K562 (cell line): Measurements from ENCODE around the gene C6orf47. TPM values are rescaled to one million over a fixed set of nuclear protein-coding genes. Genes with fewer than 3 reads are reported as not detected.

Experiments used
- COPS2 ChIP-seq: fragments of 450-650 bp; conservative IDR thresholded peaks from 2 replicates; pipeline ENCODE4 v1.6.1; 2016; ENCODE audit warnings: mild to moderate bottlenecking, moderate library complexity
- HSF4 ChIP-seq: fragments of 250-450 bp; sonication (Bioruptor Pico); IDR thresholded peaks from 2 replicates; pipeline ENCODE4 v2.1.2; 2022; ENCODE audit warnings: mild to moderate bottlenecking, moderate library complexity, borderline replicate concordance
- LCOR ChIP-seq: sonication (generic); formaldehyde crosslinking; IDR thresholded peaks from 2 replicates; pipeline ENCODE4 v1.8.0; 2022; ENCODE audit warnings: mild to moderate bottlenecking, missing genetic modification reagents
- MCM5 ChIP-seq: fragments of 450-650 bp; IDR thresholded peaks from 2 replicates; pipeline ENCODE4 v1.6.1; 2016; ENCODE audit warnings: low read depth
- PTRF ChIP-seq: fragments of 450-650 bp; IDR thresholded peaks from 2 replicates; pipeline ENCODE4 v1.6.1; 2016; ENCODE audit warnings: mild to moderate bottlenecking, missing genetic modification characterization, missing compliant biosample characterization
- SIN3A ChIP-seq, 2 experiments: fragments of 150-350 bp in 1 of 2; IDR thresholded peaks; 2 replicates each; pipeline ENCODE4 v1.6.1; 2011 to 2016; ENCODE audit warnings: borderline replicate concordance in 2 of 2, low read depth in 2 of 2, low read length in 2 of 2, mild to moderate bottlenecking in 2 of 2, moderate library complexity in 2 of 2; ENCODE audit not compliant: control insufficient read depth in 1 of 2
- SMC3 ChIP-seq: conservative IDR thresholded peaks from 2 replicates; pipeline ENCODE4 v1.6.1; 2011; ENCODE audit warnings: low read depth, low read length, improper control_type of control experiment; ENCODE audit not compliant: insufficient read depth
- SRF ChIP-seq, 2 experiments: fragments of 250-450, 450-650 bp in 1 of 2; sonication (Bioruptor Pico) in 1 of 2; sonication (generic) in 1 of 2; formaldehyde crosslinking; IDR thresholded peaks; 2 replicates each; pipeline versions ENCODE4 v1.5.0 to v1.5.1; 2020 to 2022; ENCODE audit warnings: mild to moderate bottlenecking in 1 of 2, missing genetic modification reagents in 1 of 2
- ZBTB40 ChIP-seq, 2 experiments: fragments of 450-650 bp in 1 of 2; sonication (generic) in 1 of 2; formaldehyde crosslinking in 1 of 2; IDR thresholded peaks; 2 replicates each; pipeline versions ENCODE4 v1.7.1 to v1.9.0; 2016 to 2022; ENCODE audit warnings: inconsistent platforms in 1 of 2, mild to moderate bottlenecking in 1 of 2, missing genetic modification reagents in 1 of 2
- ZC3H8 ChIP-seq: fragments of 450-650 bp; IDR thresholded peaks from 2 replicates; pipeline ENCODE4 v1.6.1; 2017
- ZHX1 ChIP-seq: fragments of 150-350 bp; conservative IDR thresholded peaks from 2 replicates; pipeline ENCODE4 v1.6.1; 2014; ENCODE audit warnings: low read length
- ZNF764 ChIP-seq: fragments of 250-450 bp; sonication (Bioruptor Pico); IDR thresholded peaks from 2 replicates; pipeline ENCODE4 v1.4.0; 2020; ENCODE audit warnings: low read depth, mild to moderate bottlenecking, moderate library complexity
- polyA plus RNA-seq, 8 experiments: library from polyadenylated mRNA; depleted of rRNA in 4 of 8; stranded (reverse) in 5 of 8; unstranded in 3 of 8; fragments of >200 nt; fragmentation: Nextera tagmentation in 2 of 8; fragmentation: Illumina TruSeq in 1 of 8; extraction: Ambion mirVana in 2 of 8; extraction: Trizol in 1 of 8; gene quantifications; 2 replicates each; pipeline versions ENCODE4 v1.2.1 to v1.2.3, GENCODE V29; 2011 to 2014; ENCODE audit warnings: inconsistent platforms in 1 of 8, missing spikeins in 1 of 8
- total RNA-seq, 7 experiments: library from RNA; depleted of rRNA in 6 of 7; stranded (reverse); fragments of >200 nt in 6 of 7; fragmentation: Illumina TruSeq in 2 of 7; extraction: Trizol in 2 of 7; gene quantifications; 2 replicates each; pipeline versions ENCODE4 v1.2.1 to v1.2.3, GENCODE V29; 2011 to 2021; ENCODE audit warnings: low replicate concordance in 1 of 7

Gene C6orf47
- total and polyA plus RNA-seq, 9 of the 15 experiments (the other 6 are each of a cell fraction or from before 2014, with no cell fraction given) = 0.14 to 43.8 (median 27.0) TPM

GRCh38 chr6:31663126-31663960 is 2.8 kb upstream of the C6orf47 start (continued):
- no peak for TF ChIP-seq ZBTB40 (IDR thresholded peaks at IDR 0.05)
- TF ChIP-seq ZBTB40 (CRISPR knock-in tag; IDR thresholded peaks at IDR 0.05) = no peak
- peak in 1 of 2 experiments; percentile 31; a peak in 1 of 4 replicates for TF ChIP-seq SRF (CRISPR knock-in tag; IDR thresholded peaks at IDR 0.05)
- TF ChIP-seq ZHX1 = no peak
- TF ChIP-seq PTRF = 0 out of 2 replicates have a peak, but pooled peaks have one; percentile 19
- TF ChIP-seq SIN3A (IDR thresholded peaks at IDR 0.05; ENCODE audit: borderline replicate concordance in 2 of 2, control insufficient read depth in 1 of 2, low read depth in 2 of 2, low read length in 2 of 2) = no peak
- no peak for TF ChIP-seq ZC3H8
- TF ChIP-seq LCOR (CRISPR knock-in tag) = peak; percentile 30; the same call in 1 of the 2 replicates
- TF ChIP-seq COPS2 = no peak
- no peak for TF ChIP-seq MCM5
- peak; percentile 8; the same call in 1 of the 2 replicates for TF ChIP-seq ZNF764 (CRISPR knock-in tag)
- TF ChIP-seq HSF4 (CRISPR knock-in tag) = 0 out of 2 replicates have a peak, but pooled peaks have one; percentile 9
- TF ChIP-seq SMC3 = 0 out of 2 replicates have a peak, but pooled peaks have one; percentile 13
